GM18517 (cell line): ENCODE measurements around the gene ANK2.
A peak's percentile ranks its signal among the peaks of the same experiment; 100 is the strongest.

Source experiments
- ATAC-seq: cut with Tn5 transposase; IDR thresholded peaks from one replicate; pipeline ENCODE4 v1.9.1; 2021; ENCODE audit warnings: mild to moderate bottlenecking, moderate library complexity; ENCODE audit not compliant: unreplicated experiment

The ANK2 gene

GRCh38 chr4:113049421-113050370 lies at the start of gene ANK2:
ANK2 (plus strand) TSS chr4:113049653; CDS start chr4:113049729, 76 bp downstream.
- ATAC-seq, result no peak

GRCh38 chr4:113003841-113004240 lies 45.6 kb upstream of the ANK2 start:
- ATAC-seq, result no peak

- no peak for ATAC-seq
Measured at GRCh38 chr4:113004655-113005054, 44.8 kb upstream of the ANK2 start.

GRCh38 chr4:113006632-113007031 lies 42.8 kb upstream of the ANK2 start:
- ATAC-seq, result no peak

GRCh38 chr4:113007151-113007550 lies 42.3 kb upstream of the ANK2 start:
- no peak for ATAC-seq

GRCh38 chr4:113008135-113008534 lies 41.3 kb upstream of the ANK2 start:
- no peak for ATAC-seq

- no peak for ATAC-seq
Measured at GRCh38 chr4:113008716-113009115, 40.7 kb upstream of the ANK2 start.

- ATAC-seq, result no peak
Measured at GRCh38 chr4:113009461-113009860, 40.0 kb upstream of the ANK2 start.

GRCh38 chr4:113012122-113012725 lies 37.2 kb upstream of the ANK2 start:
- ATAC-seq, result no peak

- no peak for ATAC-seq
Measured at GRCh38 chr4:113012786-113013185, 36.7 kb upstream of the ANK2 start.

GRCh38 chr4:113013751-113014150 lies 35.7 kb upstream of the ANK2 start:
- ATAC-seq, result no peak

GRCh38 chr4:113016377-113016776 lies 33.1 kb upstream of the ANK2 start:
- no peak for ATAC-seq

- no peak for ATAC-seq
Measured at GRCh38 chr4:113020966-113021365, 28.5 kb upstream of the ANK2 start.

GRCh38 chr4:113024388-113024787 lies 25.1 kb upstream of the ANK2 start:
- no peak for ATAC-seq

- no peak for ATAC-seq
Measured at GRCh38 chr4:113025416-113025815, 24.0 kb upstream of the ANK2 start.

GRCh38 chr4:113026556-113026955 lies 22.9 kb upstream of the ANK2 start:
- ATAC-seq, result no peak

- ATAC-seq, result no peak
Measured at GRCh38 chr4:113028074-113028473, 21.4 kb upstream of the ANK2 start.

- no peak for ATAC-seq
Measured at GRCh38 chr4:113031212-113031611, 18.2 kb upstream of the ANK2 start.

- peak; percentile 61 for ATAC-seq
Measured at GRCh38 chr4:113040793-113041192, 8.7 kb upstream of the ANK2 start.

GRCh38 chr4:113042502-113042901 lies 7.0 kb upstream of the ANK2 start:
- ATAC-seq, result no peak

- ATAC-seq, result no peak
Measured at GRCh38 chr4:113043591-113043990, 5.9 kb upstream of the ANK2 start.

GRCh38 chr4:113050371-113050755 lies 910 bp downstream of the ANK2 start:
- ATAC-seq, result no peak
